Measurements from ENCODE around the gene VDAC2. TPM values are rescaled to one million over a fixed set of nuclear protein-coding genes. Genes with fewer than 3 reads are reported as not detected.
"Not testable (repeated sequence)": the region's sequence is repeated elsewhere in the genome, so short reads cannot be mapped to it uniquely, and the experiment has no call there.

Gene VDAC2
- total and polyA plus RNA-seq, 2 donors (not counting 1 experiment from before 2014, with no cell fraction given) = 49.2 to 83.6 TPM

- no peaks in the 10 kb centered on the region for H4K20me1 ChIP-seq (ENCODE audit: control insufficient read depth, insufficient read depth, low read length, poor library complexity, severe bottlenecking)
- Mint-ChIP-seq H3K27me3 (no peaks in the 10 kb centered on the region), H3K4me3 (no peak overlapping the region), H3K27ac (no peak overlapping the region), H3K4me1 (no peaks in the 10 kb centered on the region), H3K9me3 (ENCODE audit: insufficient read depth) (no peaks in the 10 kb centered on the region)
- ChIA-PET CTCF (no interaction called here), POLR2A (no interaction called here)
- H3K4me3 ChIP-seq (ENCODE audit: control extremely low read depth in 1 of 5, extremely low read depth in 1 of 5, insufficient read depth in 1 of 5, low read depth in 2 of 5, low read length in 4 of 5) = no peak overlapping the region
- no peak overlapping the region for H3K9ac ChIP-seq (ENCODE audit: low read length)
- no peak overlapping the region for H3K27ac ChIP-seq (ENCODE audit: low read length in 2 of 2)
- TF ChIP-seq CTCF (IDR thresholded peaks at IDR 0.05) (no peak), EZH2 (IDR thresholded peaks at IDR 0.05; ENCODE audit: borderline replicate concordance, insufficient read depth, low read depth, low read length, poor library complexity, severe bottlenecking) (no peak)
- H3K9me3 ChIP-seq (ENCODE audit: control extremely low read depth in 1 of 3, control insufficient read depth in 2 of 3, insufficient read depth in 1 of 3, low read length in 2 of 3) = no peaks in the 10 kb centered on the region
- 98% methylated on average over 5 of the region's 5 CpGs for WGBS (ENCODE audit: insufficient coverage)
- H3K27me3 ChIP-seq (replicated peaks in 1 of 4; ENCODE audit: control extremely low read depth in 1 of 4, control insufficient read depth in 3 of 4, insufficient read depth in 4 of 4, low read length in 3 of 4) = no peaks in the 10 kb centered on the region
- H2AFZ ChIP-seq (ENCODE audit: insufficient read depth, low read depth, low read length, poor library complexity, severe bottlenecking) = no peak overlapping the region
- ATAC-seq (ENCODE audit: low read depth) (no peak), DNase-seq (no peak)
- intact Hi-C loops (cut with micrococcal nuclease) = no loop called here
- H3K79me2 ChIP-seq (ENCODE audit: control insufficient read depth, insufficient read depth, low read length) = no peaks in the 10 kb centered on the region
- H3K4me1 ChIP-seq (ENCODE audit: control insufficient read depth in 2 of 2, insufficient read depth in 2 of 2, low read length in 2 of 2) = no peaks in the 10 kb centered on the region
- H3K4me2 ChIP-seq (replicated peaks; ENCODE audit: low read depth, low read length, poor library complexity, severe bottlenecking) = no peak overlapping the region
- H3K36me3 ChIP-seq (replicated peaks in 1 of 2; ENCODE audit: control extremely low read depth in 1 of 2, control insufficient read depth in 1 of 2, extremely low read depth in 1 of 2, insufficient read depth in 2 of 2, low read length in 1 of 2) = no peaks in the 10 kb centered on the region
Observed at GRCh38 chr10:75203724-75204123, 6.9 kb upstream of the VDAC2 start.

DNA sequence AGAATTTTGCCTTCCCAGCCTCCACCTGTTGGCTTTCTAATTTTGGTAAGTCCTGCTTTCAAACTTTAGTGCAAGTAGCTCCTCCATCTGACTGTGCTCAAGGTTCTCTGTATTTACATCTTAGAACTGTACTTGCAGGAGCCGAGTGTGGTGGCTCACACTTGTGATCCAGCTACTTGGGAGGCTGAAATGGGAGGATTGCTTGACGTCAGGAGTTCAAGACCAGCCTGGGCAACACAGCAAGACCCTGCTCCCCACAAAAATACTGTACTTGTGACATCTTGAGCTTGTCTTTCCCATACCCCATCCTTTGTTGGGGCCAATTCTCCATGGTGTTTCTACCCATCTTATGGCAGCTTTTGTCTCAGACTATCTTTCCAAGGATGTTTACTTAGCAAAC, 4.7 kb upstream of the VDAC2 start:
- Histone ChIP-seq H4K20me1 (ENCODE audit: control insufficient read depth, insufficient read depth, low read length, poor library complexity, severe bottlenecking) (peaks cover under 1% of the 10 kb centered on the region), H2AFZ (ENCODE audit: insufficient read depth, low read depth, low read length, poor library complexity, severe bottlenecking) (no peak overlapping the region), H3K4me3 (ENCODE audit: control extremely low read depth in 1 of 5, extremely low read depth in 1 of 5, insufficient read depth in 1 of 5, low read depth in 2 of 5, low read length in 4 of 5) (no peak overlapping the region), H3K4me2 (replicated peaks; ENCODE audit: low read depth, low read length, poor library complexity, severe bottlenecking) (no peak overlapping the region), H3K9me3 (ENCODE audit: control extremely low read depth in 1 of 3, control insufficient read depth in 2 of 3, insufficient read depth in 1 of 3, low read length in 2 of 3) (no peaks in the 10 kb centered on the region), H3K36me3 (replicated peaks in 1 of 2; ENCODE audit: control extremely low read depth in 1 of 2, control insufficient read depth in 1 of 2, extremely low read depth in 1 of 2, insufficient read depth in 2 of 2, low read length in 1 of 2) (no peaks in the 10 kb centered on the region), H3K27me3 (replicated peaks in 1 of 4; ENCODE audit: control extremely low read depth in 1 of 4, control insufficient read depth in 3 of 4, insufficient read depth in 4 of 4, low read length in 3 of 4) (no peaks in the 10 kb centered on the region), H3K4me1 (ENCODE audit: control insufficient read depth in 2 of 2, insufficient read depth in 2 of 2, low read length in 2 of 2) (peaks cover 0 to 7% of the 10 kb centered on the region in 2 donors), H3K79me2 (ENCODE audit: control insufficient read depth, insufficient read depth, low read length) (peaks cover 2% of the 10 kb centered on the region), H3K27ac (ENCODE audit: low read length in 2 of 2) (no peak overlapping the region), H3K9ac (ENCODE audit: low read length) (no peak overlapping the region)
- Mint-ChIP-seq H3K27me3 (no peaks in the 10 kb centered on the region), H3K9me3 (ENCODE audit: insufficient read depth) (no peaks in the 10 kb centered on the region), H3K4me1 (peaks cover 3% of the 10 kb centered on the region), H3K27ac (no peak overlapping the region), H3K4me3 (no peak overlapping the region)
- ATAC-seq (ENCODE audit: low read depth) (no peak), DNase-seq (no peak)
- POLR2A ChIA-PET = no interaction called here
- WGBS (ENCODE audit: insufficient coverage) = no CpG with 5 or more reads among the region's 2 CpGs
- intact Hi-C loops (cut with micrococcal nuclease) = no loop called here
- TF ChIP-seq EZH2 (IDR thresholded peaks at IDR 0.05; ENCODE audit: borderline replicate concordance, insufficient read depth, low read depth, low read length, poor library complexity, severe bottlenecking) (no peak), CTCF (IDR thresholded peaks at IDR 0.05) (no peak)
- CTCF ChIA-PET = interaction anchor here (0.6 to 2.0 kb wide), 3 partner anchors 18 to 28 kb away, joined by 3 to 7 read pairs (median 3); no protein-coding TSS in a partner anchor

DNA sequence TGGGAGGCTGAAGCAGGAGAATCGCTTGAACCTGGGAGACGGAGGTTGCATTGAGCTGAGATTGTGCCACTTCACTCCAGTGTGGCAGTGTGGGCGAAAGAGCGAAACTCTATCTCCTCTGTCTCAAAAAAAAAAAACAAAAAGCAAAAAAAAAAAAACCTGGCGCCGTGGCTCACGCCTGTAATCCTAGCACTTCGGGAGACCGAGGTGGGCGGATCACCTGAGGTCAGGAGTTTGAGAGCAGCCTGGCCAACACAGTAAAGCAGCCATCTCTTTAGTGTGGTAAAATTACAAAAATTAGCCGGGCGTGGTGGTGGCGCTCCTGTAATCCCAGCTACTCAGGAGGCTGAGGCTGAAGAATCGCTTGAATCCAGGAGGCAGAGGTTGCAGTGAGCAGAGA, 4.0 kb upstream of the VDAC2 start:
- WGBS (ENCODE audit: insufficient coverage) = 97% methylated on average over 7 of the region's 14 CpGs
- H3K4me2 ChIP-seq (replicated peaks; ENCODE audit: low read depth, low read length, poor library complexity, severe bottlenecking); intact Hi-C loops (cut with micrococcal nuclease); H2AFZ ChIP-seq (ENCODE audit: insufficient read depth, low read depth, low read length, poor library complexity, severe bottlenecking); ATAC-seq (ENCODE audit: low read depth); DNase-seq; H3K4me3 Mint-ChIP-seq; H3K9me3 ChIP-seq (ENCODE audit: control extremely low read depth in 1 of 3, control insufficient read depth in 2 of 3, insufficient read depth in 1 of 3, low read length in 2 of 3); H3K4me1 Mint-ChIP-seq; H4K20me1 ChIP-seq (ENCODE audit: control insufficient read depth, insufficient read depth, low read length, poor library complexity, severe bottlenecking); H3K27ac Mint-ChIP-seq; H3K4me3 ChIP-seq (ENCODE audit: control extremely low read depth in 1 of 5, extremely low read depth in 1 of 5, insufficient read depth in 1 of 5, low read depth in 2 of 5, low read length in 4 of 5); H3K27ac ChIP-seq (ENCODE audit: low read length in 2 of 2); H3K27me3 ChIP-seq (replicated peaks in 1 of 4; ENCODE audit: control extremely low read depth in 1 of 4, control insufficient read depth in 3 of 4, insufficient read depth in 4 of 4, low read length in 3 of 4); H3K9me3 Mint-ChIP-seq (ENCODE audit: insufficient read depth); H3K36me3 ChIP-seq (replicated peaks in 1 of 2; ENCODE audit: control extremely low read depth in 1 of 2, control insufficient read depth in 1 of 2, extremely low read depth in 1 of 2, insufficient read depth in 2 of 2, low read length in 1 of 2); H3K9ac ChIP-seq (ENCODE audit: low read length); H3K79me2 ChIP-seq (ENCODE audit: control insufficient read depth, insufficient read depth, low read length); H3K27me3 Mint-ChIP-seq: not testable (repeated sequence)
- CTCF ChIA-PET = interaction anchor here (0.6 to 2.0 kb wide), 4 partner anchors 19 to 29 kb away, joined by 3 to 7 read pairs (median 4); partner anchors contain the start of gene COMTD1
- peaks cover 4 to 12% of the 10 kb centered on the region in 2 donors for H3K4me1 ChIP-seq (ENCODE audit: control insufficient read depth in 2 of 2, insufficient read depth in 2 of 2, low read length in 2 of 2)
- POLR2A ChIA-PET = interaction anchor here (1.5 kb wide), 1 partner anchor 28 kb away, joined by 5 read pairs; no protein-coding TSS in a partner anchor

Measured in B cell (primary cell).